HepG2 (cell line): ENCODE measurements around the gene RNU11. TPM values are rescaled to one million over a fixed set of nuclear protein-coding genes. Genes with fewer than 3 reads are reported as not detected.

Experiments used
- ATAC-seq: fragments of 200-7000 bp; cut with Tn5 transposase; 3 replicates; pipeline ENCODE4 v1.9.1; 2020; ENCODE audit warnings: mild to moderate bottlenecking, moderate library complexity
- BruUV-seq: library from RNA; stranded (reverse); fragments of 400-500 nt; replicated peaks from 2 replicates; lab custom pipeline; 2021; lab: Mats Ljungman, UMichigan
- CTCF ChIA-PET: fragments of 300-600 bp; formaldehyde crosslinking; extraction: SDS; loops from one replicate; lab custom pipeline; 2021; ENCODE audit warnings: low total read pairs, inconsistent platforms, low intra/inter-chr PET ratio; lab: Yijun Ruan, JAX
- POLR2A ChIA-PET: fragments of 350-600 bp; sonication (Branson Sonifier 250); formaldehyde crosslinking; loops from one replicate; lab custom pipeline; 2020; ENCODE audit warnings: antibody characterized with exemption, inconsistent platforms; lab: Yijun Ruan, JAX
- DNase-seq: peaks from one replicate; pipeline ENCODE4 v3.0.0-alpha.2; 2015; ENCODE audit warnings: low spot score
- FAIRE-seq: peaks from 3 replicates; lab custom pipeline; 2011; peaks lifted over from hg19 to GRCh38; lab: Jason Lieb, UNC
- H2AFZ ChIP-seq: one replicate; pipeline ENCODE4 v1.6.1; 2011; ENCODE audit warnings: low read length, inconsistent platforms
- H3K27ac ChIP-seq: fragments of 300-600 bp; 3 replicates; pipeline ENCODE4 v1.8.0; 2011; ENCODE audit warnings: mixed run types, mild to moderate bottlenecking, mixed read lengths, low read length, inconsistent platforms; ENCODE audit not compliant: insufficient read depth; ENCODE audit errors: extremely low read length
- H3K27me3 ChIP-seq, 2 experiments: fragments of 200-600 bp in 1 of 2; 2 replicates in 1 of 2; 3 replicates in 1 of 2; pipeline versions ENCODE4 v1.6.0 to v1.8.0; 2011; ENCODE audit warnings: low read length in 2 of 2, mild to moderate bottlenecking in 2 of 2, moderate library complexity in 2 of 2, inconsistent platforms in 1 of 2; ENCODE audit not compliant: insufficient read depth in 2 of 2, control insufficient read depth in 1 of 2
- H3K36me3 ChIP-seq, 2 experiments: fragments of 200-600 bp in 1 of 2; replicated peaks in 1 of 2; 2 replicates in 1 of 2; 3 replicates in 1 of 2; pipeline versions ENCODE4 v1.5.1 to v1.8.0; 2011; ENCODE audit warnings: low read length in 2 of 2, inconsistent platforms in 1 of 2; ENCODE audit not compliant: insufficient read depth in 2 of 2, control insufficient read depth in 1 of 2
- H3K4me1 ChIP-seq: 2 replicates; pipeline ENCODE4 v1.5.1; 2012; ENCODE audit warnings: low read length, inconsistent platforms; ENCODE audit not compliant: insufficient read depth
- H3K4me2 ChIP-seq: 2 replicates; pipeline ENCODE4 v1.6.0; 2011; ENCODE audit warnings: low read depth, low read length, inconsistent platforms
- H3K4me3 ChIP-seq, 3 experiments: fragments of 200-600 bp in 1 of 3; sonication (generic), shearing (Covaris generic) in 1 of 3; replicated peaks in 1 of 3; 2 replicates each; pipeline ENCODE4 v1.5.1; 2011 to 2016; ENCODE audit warnings: low read length in 3 of 3, inconsistent platforms in 2 of 3, low read depth in 2 of 3, mild to moderate bottlenecking in 2 of 3, control low read depth in 1 of 3, mixed read lengths in 1 of 3; ENCODE audit not compliant: insufficient read depth in 1 of 3
- H3K79me2 ChIP-seq: one replicate; pipeline ENCODE4 v1.6.1; 2011; ENCODE audit warnings: low read length, inconsistent platforms; ENCODE audit not compliant: insufficient read depth
- H3K9ac ChIP-seq: 2 replicates; pipeline ENCODE4 v1.6.0; 2011; ENCODE audit warnings: mild to moderate bottlenecking, low read depth, low read length, inconsistent platforms; ENCODE audit not compliant: insufficient read depth
- H3K9me3 ChIP-seq: 2 replicates; pipeline ENCODE4 v1.5.1; 2012; ENCODE audit warnings: mild to moderate bottlenecking, low read length
- H4K20me1 ChIP-seq: 2 replicates; pipeline ENCODE4 v1.6.0; 2011; ENCODE audit warnings: inconsistent platforms, mild to moderate bottlenecking, low read length, moderate library complexity; ENCODE audit not compliant: insufficient read depth
- BCL6 ChIP-seq: IDR thresholded peaks from 2 replicates; pipeline ENCODE4 v1.6.1; 2016; ENCODE audit warnings: missing genetic modification reagents, missing compliant biosample characterization
- CBX2 ChIP-seq, 2 experiments: fragments of 200-600 bp in 1 of 2; sonication (generic); formaldehyde crosslinking in 1 of 2; IDR thresholded peaks; 2 replicates each; pipeline versions ENCODE4 v1.7.0 to v1.8.1; 2018 to 2022; ENCODE audit warnings: low read depth in 2 of 2, low read length in 1 of 2, mild to moderate bottlenecking in 1 of 2, missing genetic modification reagents in 1 of 2
- CCDC6 ChIP-seq: sonication (generic); formaldehyde crosslinking; IDR thresholded peaks from 2 replicates; pipeline ENCODE4 v1.8.1; 2022; ENCODE audit warnings: mild to moderate bottlenecking, missing genetic modification reagents, moderate library complexity
- CENPX ChIP-seq: sonication (generic); formaldehyde crosslinking; IDR thresholded peaks from 2 replicates; pipeline ENCODE4 v1.9.0; 2021; ENCODE audit warnings: mild to moderate bottlenecking, missing genetic modification reagents, moderate library complexity
- FOXK1 ChIP-seq: sonication (generic); formaldehyde crosslinking; IDR thresholded peaks from 2 replicates; pipeline ENCODE4 v1.4.0; 2020; ENCODE audit warnings: low read depth, missing genetic modification reagents, borderline replicate concordance
- IRF2 ChIP-seq: IDR thresholded peaks from 2 replicates; pipeline ENCODE4 v1.6.1; 2018; ENCODE audit warnings: missing genetic modification reagents, missing compliant biosample characterization
- JUNB ChIP-seq: sonication (generic); formaldehyde crosslinking; IDR thresholded peaks from 2 replicates; pipeline ENCODE4 v1.8.0; 2022; ENCODE audit warnings: missing genetic modification reagents, mild to moderate bottlenecking, borderline replicate concordance
- NFIB ChIP-seq: sonication (generic); formaldehyde crosslinking; IDR thresholded peaks from 2 replicates; pipeline ENCODE4 v1.9.0; 2021; ENCODE audit warnings: missing genetic modification reagents, mild to moderate bottlenecking, borderline replicate concordance
- PHF20 ChIP-seq: sonication (generic); formaldehyde crosslinking; IDR thresholded peaks from 2 replicates; pipeline ENCODE4 v1.5.0; 2020; ENCODE audit warnings: mild to moderate bottlenecking, missing genetic modification reagents
- RXRB ChIP-seq: IDR thresholded peaks from 2 replicates; pipeline ENCODE4 v1.6.1; 2016; ENCODE audit warnings: borderline replicate concordance, missing genetic modification reagents, missing compliant biosample characterization
- SALL2 ChIP-seq: sonication (generic); formaldehyde crosslinking; IDR thresholded peaks from 2 replicates; pipeline ENCODE4 v1.8.1; 2023; ENCODE audit warnings: mild to moderate bottlenecking, missing genetic modification reagents, inconsistent platforms
- SMAD9 ChIP-seq: sonication (generic); formaldehyde crosslinking; IDR thresholded peaks from 2 replicates; pipeline ENCODE4 v1.5.1; 2020; ENCODE audit warnings: mild to moderate bottlenecking, missing genetic modification reagents
- SPEN ChIP-seq: sonication (generic); formaldehyde crosslinking; IDR thresholded peaks from 2 replicates; pipeline ENCODE4 v1.5.1; 2020; ENCODE audit warnings: low read depth, mild to moderate bottlenecking, missing genetic modification reagents
- SYNCRIP ChIP-seq: fragments of 200-400 bp; formaldehyde crosslinking; IDR thresholded peaks from 2 replicates; pipeline ENCODE4 v1.6.1; 2018; ENCODE audit warnings: mild to moderate bottlenecking, low read depth, low read length; ENCODE audit not compliant: insufficient read depth
- TBX3 ChIP-seq: fragments of 450-650 bp; IDR thresholded peaks from 2 replicates; pipeline ENCODE4 v1.6.1; 2017; ENCODE audit warnings: antibody characterized with exemption, mild to moderate bottlenecking, inconsistent platforms, borderline replicate concordance
- TCF7L2 ChIP-seq: IDR thresholded peaks from 2 replicates; pipeline ENCODE4 v1.6.1; 2011; ENCODE audit warnings: mild to moderate bottlenecking, low read depth, low read length, moderate library complexity
- THYN1 ChIP-seq: sonication (generic); formaldehyde crosslinking; IDR thresholded peaks from 2 replicates; pipeline ENCODE4 v1.8.1; 2023; ENCODE audit warnings: low read depth, mild to moderate bottlenecking, moderate library complexity, missing genetic modification reagents, borderline replicate concordance
- ZNF337 ChIP-seq: sonication (generic); formaldehyde crosslinking; IDR thresholded peaks from 2 replicates; pipeline ENCODE4 v1.5.1; 2020; ENCODE audit warnings: missing genetic modification reagents, low read depth, mild to moderate bottlenecking, borderline replicate concordance
- ZNF367 ChIP-seq: sonication (generic); formaldehyde crosslinking; IDR thresholded peaks from 2 replicates; pipeline ENCODE4 v1.4.0; 2020; ENCODE audit warnings: missing genetic modification reagents, borderline replicate concordance
- ZNF446 ChIP-seq: sonication (generic); formaldehyde crosslinking; IDR thresholded peaks from 2 replicates; pipeline ENCODE4 v1.5.0; 2020; ENCODE audit warnings: mild to moderate bottlenecking, missing genetic modification reagents
- ZNF567 ChIP-seq: sonication (generic); formaldehyde crosslinking; IDR thresholded peaks from 2 replicates; pipeline ENCODE4 v1.8.1; 2023; ENCODE audit warnings: mild to moderate bottlenecking, missing genetic modification reagents, borderline replicate concordance
- ZNF878 ChIP-seq: sonication (generic); formaldehyde crosslinking; IDR thresholded peaks from 2 replicates; pipeline ENCODE4 v1.8.1; 2023; ENCODE audit warnings: mild to moderate bottlenecking, missing genetic modification reagents, moderate library complexity
- WGBS: methylation state at CpG from one replicate; pipeline ENCODE4 v1.1.6; 2017; ENCODE audit warnings: low lambda C conversion rate; 5-methylcytosine and 5-hydroxymethylcytosine counted together
- in situ Hi-C: cut with HindIII; loops from 2 replicates; pipeline ENCODE4 v1.10.0; 2017; ENCODE audit warnings: low pct_unique_long_range_greater_than_20kb; ENCODE audit not compliant: extremely low pct_ligation_motif_present
- intact Hi-C: fragments of 100-400 bp; cut with micrococcal nuclease; formaldehyde crosslinking; loops from one replicate; pipeline ENCODE4 v1.10.0; 2022; ENCODE audit not compliant: unreplicated experiment
- polyA plus RNA-seq, 8 experiments: library from polyadenylated mRNA; depleted of rRNA in 3 of 8; stranded (reverse) in 7 of 8; unstranded in 1 of 8; fragments of >200 nt; fragmentation: Illumina TruSeq in 4 of 8; extraction: Trizol in 4 of 8; gene quantifications; 2 replicates each; pipeline versions ENCODE4 v1.2.1 to v1.2.3, GENCODE V29; 2011 to 2016; ENCODE audit warnings: low read depth in 4 of 8, missing spikeins in 1 of 8, mixed read lengths in 1 of 8; ENCODE audit not compliant: insufficient read depth in 1 of 8
- total RNA-seq, 5 experiments: library from RNA; depleted of rRNA; stranded (reverse); fragments of >200 nt; fragmentation: Illumina TruSeq; extraction: Trizol; gene quantifications; 2 replicates each; pipeline ENCODE4 v1.2.3, GENCODE V29; 2016; ENCODE audit warnings: low read depth in 1 of 5
- TF ChIP-seq, protein P1 (sequence below): sonication (generic); formaldehyde crosslinking; IDR thresholded peaks from 2 replicates; pipeline ENCODE4 v1.4.0; 2020; ENCODE audit warnings: missing genetic modification reagents
- TF ChIP-seq, protein P2 (sequence below): IDR thresholded peaks from 2 replicates; pipeline ENCODE4 v1.6.1; 2016; ENCODE audit warnings: low read depth, control low read depth

Gene RNU11
- total and polyA plus RNA-seq, 2 of the 13 experiments (the other 11 are each of a cell fraction or from before 2014, with no cell fraction given) = not detected

DNA sequence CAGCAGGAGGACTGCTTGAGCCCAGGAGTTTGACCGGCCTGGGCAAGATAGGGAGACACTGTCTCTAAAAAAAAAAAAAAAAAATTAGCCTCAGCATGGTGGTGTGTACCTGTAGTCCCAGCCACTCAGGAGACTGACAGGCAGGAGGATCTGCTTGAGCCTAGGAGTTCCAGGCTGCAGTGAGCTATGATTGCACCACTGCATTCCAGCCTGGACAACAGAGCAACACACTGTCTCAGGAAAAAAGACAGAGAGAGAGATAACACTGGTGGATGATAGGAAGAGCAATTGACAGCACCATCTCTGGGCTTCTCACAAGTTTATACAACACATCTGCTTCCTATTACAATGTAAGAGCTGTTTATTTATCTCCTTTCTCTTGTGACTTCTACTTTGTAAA is 2.4 kb upstream of the RNU11 start:
- peaks cover 49% of the 10 kb centered on the region for H3K4me1 ChIP-seq
- H3K9me3 ChIP-seq = no peaks in the 10 kb centered on the region
- H3K9ac ChIP-seq = peak overlapping the region; percentile 24; the same call in 1 of the 2 replicates
- intact Hi-C loops (loop anchor here (10.0 kb wide), 1 partner anchor 539 kb away; the partner anchor contains the start of gene SRSF4), in situ Hi-C loops (no loop called here)
- no peaks in the 10 kb centered on the region; a peak in 1 of 5 replicates for H3K27me3 ChIP-seq
- no peaks in the 10 kb centered on the region for H4K20me1 ChIP-seq
- no peak overlapping the region for H2AFZ ChIP-seq
- no peaks in the 10 kb centered on the region for H3K36me3 ChIP-seq
- H3K4me2 ChIP-seq = peak overlapping the region; percentile 39; the same call in 1 of the 2 replicates
- H3K79me2 ChIP-seq = peaks cover 13% of the 10 kb centered on the region
- ATAC-seq (peak; percentile 17), FAIRE-seq (peak; percentile 36), DNase-seq (peak; percentile 80)
- WGBS = 23% methylated on average over 1 of the region's 1 CpG
- BruUV-seq = no TSS peak
- CTCF ChIA-PET = no interaction called here
- POLR2A ChIA-PET = interaction anchor here (0.6 to 1.2 kb wide), 3 partner anchors 21 to 135 kb away, joined by 3 to 5 read pairs (median 4); partner anchors contain the start of gene YTHDF2
- H3K27ac ChIP-seq = peak overlapping the region; percentile 48
- H3K4me3 ChIP-seq = no peak overlapping the region
- TF ChIP-seq ZNF446 (CRISPR knock-in tag) (no peak), SYNCRIP (no peak), CCDC6 (CRISPR knock-in tag) (no peak), SALL2 (CRISPR knock-in tag) (no peak), PHF20 (CRISPR knock-in tag) (no peak), SPEN (CRISPR knock-in tag) (no peak), ZNF878 (CRISPR knock-in tag) (no peak), RXRB (no peak), CENPX (no peak), THYN1 (CRISPR knock-in tag) (no peak), IRF2 (CRISPR knock-in tag) (peak; percentile 72), CBX2 (IDR thresholded peaks at IDR 0.05; ENCODE audit: low read depth, low read length) (no peak), CBX2 (CRISPR knock-in tag; IDR thresholded peaks at IDR 0.05; ENCODE audit: low read depth) (no peak), TCF7L2 (no peak), BCL6 (peak; percentile 28; the same call in 1 of the 2 replicates), FOXK1 (no peak), SMAD9 (CRISPR knock-in tag) (no peak), ZNF567 (CRISPR knock-in tag) (no peak), ZNF367 (CRISPR knock-in tag) (no peak), TBX3 (no peak), ZNF337 (CRISPR knock-in tag) (no peak), JUNB (no peak), NFIB (CRISPR knock-in tag) (no peak)
- TF ChIP-seq, protein P1, sequence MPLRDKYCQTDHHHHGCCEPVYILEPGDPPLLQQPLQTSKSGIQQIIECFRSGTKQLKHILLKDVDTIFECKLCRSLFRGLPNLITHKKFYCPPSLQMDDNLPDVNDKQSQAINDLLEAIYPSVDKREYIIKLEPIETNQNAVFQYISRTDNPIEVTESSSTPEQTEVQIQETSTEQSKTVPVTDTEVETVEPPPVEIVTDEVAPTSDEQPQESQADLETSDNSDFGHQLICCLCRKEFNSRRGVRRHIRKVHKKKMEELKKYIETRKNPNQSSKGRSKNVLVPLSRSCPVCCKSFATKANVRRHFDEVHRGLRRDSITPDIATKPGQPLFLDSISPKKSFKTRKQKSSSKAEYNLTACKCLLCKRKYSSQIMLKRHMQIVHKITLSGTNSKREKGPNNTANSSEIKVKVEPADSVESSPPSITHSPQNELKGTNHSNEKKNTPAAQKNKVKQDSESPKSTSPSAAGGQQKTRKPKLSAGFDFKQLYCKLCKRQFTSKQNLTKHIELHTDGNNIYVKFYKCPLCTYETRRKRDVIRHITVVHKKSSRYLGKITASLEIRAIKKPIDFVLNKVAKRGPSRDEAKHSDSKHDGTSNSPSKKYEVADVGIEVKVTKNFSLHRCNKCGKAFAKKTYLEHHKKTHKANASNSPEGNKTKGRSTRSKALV (CRISPR knock-in tag) = no peak
- TF ChIP-seq, protein P2, sequence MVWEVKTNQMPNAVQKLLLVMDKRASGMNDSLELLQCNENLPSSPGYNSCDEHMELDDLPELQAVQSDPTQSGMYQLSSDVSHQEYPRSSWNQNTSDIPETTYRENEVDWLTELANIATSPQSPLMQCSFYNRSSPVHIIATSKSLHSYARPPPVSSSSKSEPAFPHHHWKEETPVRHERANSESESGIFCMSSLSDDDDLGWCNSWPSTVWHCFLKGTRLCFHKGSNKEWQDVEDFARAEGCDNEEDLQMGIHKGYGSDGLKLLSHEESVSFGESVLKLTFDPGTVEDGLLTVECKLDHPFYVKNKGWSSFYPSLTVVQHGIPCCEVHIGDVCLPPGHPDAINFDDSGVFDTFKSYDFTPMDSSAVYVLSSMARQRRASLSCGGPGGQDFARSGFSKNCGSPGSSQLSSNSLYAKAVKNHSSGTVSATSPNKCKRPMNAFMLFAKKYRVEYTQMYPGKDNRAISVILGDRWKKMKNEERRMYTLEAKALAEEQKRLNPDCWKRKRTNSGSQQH = no peak
